Aortic smooth muscle cell (primary cell): ENCODE measurements around the gene RGS6. TPM values are rescaled to one million over a fixed set of nuclear protein-coding genes. Genes with fewer than 3 reads are reported as not detected.

Experiments
- total RNA-seq: library from RNA; depleted of rRNA; stranded (reverse); fragments of >200 nt; gene quantifications from 2 replicates; pipeline ENCODE4 v1.2.3, GENCODE V29; 2014

The RGS6 gene
- not detected in 2 replicates for total RNA-seq

GRCh38 chr14:71932229-71932981, at the start of gene RGS6:
Gene RGS6 (plus strand): TSS chr14:71932429.

